Liver (tissue), 3 donors: ENCODE results near the gene AGAP5.

ENCODE experiments used
- EGR1 ChIP-seq, 2 donors: IDR thresholded peaks; 2 replicates each; pipeline ENCODE4 v1.6.1; 2016 to 2018; ENCODE audit warnings: antibody characterized with exemption in 2 of 2, low read depth in 2 of 2
- FOXA1 ChIP-seq: IDR thresholded peaks from 2 replicates; pipeline ENCODE4 v1.6.1; 2016; ENCODE audit warnings: antibody characterized with exemption
- GABPA ChIP-seq, 2 donors: IDR thresholded peaks in 1 of 2; conservative IDR thresholded peaks in 1 of 2; 2 replicates each; pipeline ENCODE4 v1.6.1; 2016; ENCODE audit warnings: antibody characterized with exemption in 2 of 2, mild to moderate bottlenecking in 1 of 2, moderate library complexity in 1 of 2
- MAX ChIP-seq: IDR thresholded peaks from 2 replicates; pipeline ENCODE4 v1.6.1; 2016; ENCODE audit warnings: antibody characterized with exemption
- TF ChIP-seq, protein P1 (sequence below): fragments of 150-350 bp; IDR thresholded peaks from 2 replicates; pipeline ENCODE4 v1.5.1; 2017; ENCODE audit warnings: improper control_type of control experiment, low read depth, low read length; ENCODE audit not compliant: missing input control
- TF ChIP-seq, protein P2 (sequence below): IDR thresholded peaks from 2 replicates; pipeline ENCODE4 v1.6.1; 2016; ENCODE audit warnings: antibody characterized with exemption, mild to moderate bottlenecking
- donor health status: healthy.
- donor health status: healthy.

- TF ChIP-seq GABPA (IDR thresholded peaks at IDR 0.05 in 1 of 2, conservative IDR thresholded peaks at IDR 0.05 in 1 of 2) (no peak), MAX (no peak), FOXA1 (no peak), EGR1 (IDR thresholded peaks at IDR 0.05; ENCODE audit: low read depth in 2 of 2) (no peak)
- TF ChIP-seq, protein P1, sequence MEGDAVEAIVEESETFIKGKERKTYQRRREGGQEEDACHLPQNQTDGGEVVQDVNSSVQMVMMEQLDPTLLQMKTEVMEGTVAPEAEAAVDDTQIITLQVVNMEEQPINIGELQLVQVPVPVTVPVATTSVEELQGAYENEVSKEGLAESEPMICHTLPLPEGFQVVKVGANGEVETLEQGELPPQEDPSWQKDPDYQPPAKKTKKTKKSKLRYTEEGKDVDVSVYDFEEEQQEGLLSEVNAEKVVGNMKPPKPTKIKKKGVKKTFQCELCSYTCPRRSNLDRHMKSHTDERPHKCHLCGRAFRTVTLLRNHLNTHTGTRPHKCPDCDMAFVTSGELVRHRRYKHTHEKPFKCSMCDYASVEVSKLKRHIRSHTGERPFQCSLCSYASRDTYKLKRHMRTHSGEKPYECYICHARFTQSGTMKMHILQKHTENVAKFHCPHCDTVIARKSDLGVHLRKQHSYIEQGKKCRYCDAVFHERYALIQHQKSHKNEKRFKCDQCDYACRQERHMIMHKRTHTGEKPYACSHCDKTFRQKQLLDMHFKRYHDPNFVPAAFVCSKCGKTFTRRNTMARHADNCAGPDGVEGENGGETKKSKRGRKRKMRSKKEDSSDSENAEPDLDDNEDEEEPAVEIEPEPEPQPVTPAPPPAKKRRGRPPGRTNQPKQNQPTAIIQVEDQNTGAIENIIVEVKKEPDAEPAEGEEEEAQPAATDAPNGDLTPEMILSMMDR: no peak
- TF ChIP-seq, protein P2, sequence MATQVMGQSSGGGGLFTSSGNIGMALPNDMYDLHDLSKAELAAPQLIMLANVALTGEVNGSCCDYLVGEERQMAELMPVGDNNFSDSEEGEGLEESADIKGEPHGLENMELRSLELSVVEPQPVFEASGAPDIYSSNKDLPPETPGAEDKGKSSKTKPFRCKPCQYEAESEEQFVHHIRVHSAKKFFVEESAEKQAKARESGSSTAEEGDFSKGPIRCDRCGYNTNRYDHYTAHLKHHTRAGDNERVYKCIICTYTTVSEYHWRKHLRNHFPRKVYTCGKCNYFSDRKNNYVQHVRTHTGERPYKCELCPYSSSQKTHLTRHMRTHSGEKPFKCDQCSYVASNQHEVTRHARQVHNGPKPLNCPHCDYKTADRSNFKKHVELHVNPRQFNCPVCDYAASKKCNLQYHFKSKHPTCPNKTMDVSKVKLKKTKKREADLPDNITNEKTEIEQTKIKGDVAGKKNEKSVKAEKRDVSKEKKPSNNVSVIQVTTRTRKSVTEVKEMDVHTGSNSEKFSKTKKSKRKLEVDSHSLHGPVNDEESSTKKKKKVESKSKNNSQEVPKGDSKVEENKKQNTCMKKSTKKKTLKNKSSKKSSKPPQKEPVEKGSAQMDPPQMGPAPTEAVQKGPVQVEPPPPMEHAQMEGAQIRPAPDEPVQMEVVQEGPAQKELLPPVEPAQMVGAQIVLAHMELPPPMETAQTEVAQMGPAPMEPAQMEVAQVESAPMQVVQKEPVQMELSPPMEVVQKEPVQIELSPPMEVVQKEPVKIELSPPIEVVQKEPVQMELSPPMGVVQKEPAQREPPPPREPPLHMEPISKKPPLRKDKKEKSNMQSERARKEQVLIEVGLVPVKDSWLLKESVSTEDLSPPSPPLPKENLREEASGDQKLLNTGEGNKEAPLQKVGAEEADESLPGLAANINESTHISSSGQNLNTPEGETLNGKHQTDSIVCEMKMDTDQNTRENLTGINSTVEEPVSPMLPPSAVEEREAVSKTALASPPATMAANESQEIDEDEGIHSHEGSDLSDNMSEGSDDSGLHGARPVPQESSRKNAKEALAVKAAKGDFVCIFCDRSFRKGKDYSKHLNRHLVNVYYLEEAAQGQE: no peak
Observed at GRCh38 chr10:73744664-73744975, 46.7 kb upstream of the AGAP5 start.
